B cell (primary cell): ENCODE results near the gene A1BG. TPM values are rescaled to one million over a fixed set of nuclear protein-coding genes. Genes with fewer than 3 reads are reported as not detected.

Experiments
- ATAC-seq: fragments of 200-7000 bp; cut with Tn5 transposase; one replicate; pipeline ENCODE4 v1.10.0; 2021; ENCODE audit warnings: low read depth, mild to moderate bottlenecking, moderate number of reproducible peaks, moderate library complexity
- CTCF ChIA-PET: fragments of 350-600 bp; sonication (Branson Sonifier 250); formaldehyde crosslinking; loops from one replicate; lab custom pipeline; 2021; ENCODE audit warnings: antibody characterized with exemption, inconsistent platforms; lab: Charles Lee
- POLR2A ChIA-PET: fragments of 350-600 bp; sonication (Branson Sonifier 250); formaldehyde crosslinking; loops from one replicate; lab custom pipeline; 2021; ENCODE audit warnings: antibody characterized with exemption; lab: Charles Lee
- DNase-seq: peaks from one replicate; pipeline ENCODE4 v3.0.0; 2013
- H2AFZ ChIP-seq: 2 replicates; pipeline ENCODE4 v1.6.1; 2012; ENCODE audit warnings: mild to moderate bottlenecking, low read depth, low read length; ENCODE audit not compliant: insufficient read depth, poor library complexity, severe bottlenecking
- H3K27ac ChIP-seq, 2 donors: 1 replicate in 1 of 2; 2 replicates in 1 of 2; pipeline ENCODE4 v1.5.1; 2012 to 2013; ENCODE audit warnings: low read length in 2 of 2, mild to moderate bottlenecking in 2 of 2, moderate library complexity in 1 of 2
- H3K27me3 ChIP-seq, 4 experiments: fragments of 200-600 bp in 1 of 4; sonication (generic) in 1 of 4; replicated peaks in 1 of 4; 1 replicate in 2 of 4; 2 replicates in 2 of 4; pipeline versions ENCODE4 v1.6.1 to v1.7.0; 2013 to 2016; ENCODE audit warnings: low read length in 3 of 4, mild to moderate bottlenecking in 2 of 4, mixed read lengths in 1 of 4, moderate library complexity in 1 of 4; ENCODE audit not compliant: insufficient read depth in 4 of 4, control insufficient read depth in 3 of 4; ENCODE audit errors: control extremely low read depth in 1 of 4
- H3K36me3 ChIP-seq, 2 experiments: replicated peaks in 1 of 2; 1 replicate in 1 of 2; 2 replicates in 1 of 2; pipeline versions ENCODE4 v1.6.1 to v1.7.1; 2013; ENCODE audit warnings: low read length in 1 of 2; ENCODE audit not compliant: insufficient read depth in 2 of 2, control insufficient read depth in 1 of 2; ENCODE audit errors: control extremely low read depth in 1 of 2, extremely low read depth in 1 of 2
- H3K4me1 ChIP-seq, 2 donors: fragments of 200-600 bp in 1 of 2; sonication (generic) in 1 of 2; 1 replicate in 1 of 2; 2 replicates in 1 of 2; pipeline versions ENCODE4 v1.5.1 to v1.6.1; 2013 to 2017; ENCODE audit warnings: low read length in 2 of 2; ENCODE audit not compliant: control insufficient read depth in 2 of 2, insufficient read depth in 2 of 2
- H3K4me2 ChIP-seq: replicated peaks from 2 replicates; pipeline ENCODE3; 2012; ENCODE audit warnings: mild to moderate bottlenecking, low read depth, low read length; ENCODE audit not compliant: poor library complexity, severe bottlenecking
- H3K4me3 ChIP-seq, 5 experiments: fragments of 200-600 bp in 1 of 5; sonication (generic) in 1 of 5; 1 replicate in 3 of 5; 2 replicates in 2 of 5; pipeline versions ENCODE4 v1.5.1 to v1.7.0; 2011 to 2016; ENCODE audit warnings: low read length in 4 of 5, mild to moderate bottlenecking in 4 of 5, low read depth in 2 of 5, control low read depth in 1 of 5, moderate library complexity in 1 of 5; ENCODE audit not compliant: insufficient read depth in 1 of 5; ENCODE audit errors: control extremely low read depth in 1 of 5, extremely low read depth in 1 of 5
- H3K79me2 ChIP-seq: fragments of 200-600 bp; sonication (generic); one replicate; pipeline ENCODE4 v1.6.0; 2016; ENCODE audit warnings: low read length; ENCODE audit not compliant: control insufficient read depth, insufficient read depth
- H3K9ac ChIP-seq: fragments of 200-600 bp; sonication (generic); 2 replicates; pipeline ENCODE4 v1.6.1; 2017; ENCODE audit warnings: mild to moderate bottlenecking, low read length, moderate library complexity
- H3K9me3 ChIP-seq, 3 donors: one replicate each; pipeline versions ENCODE4 v1.6.1 to v1.7.1; 2013; ENCODE audit warnings: low read length in 2 of 3; ENCODE audit not compliant: control insufficient read depth in 2 of 3, insufficient read depth in 1 of 3; ENCODE audit errors: control extremely low read depth in 1 of 3
- H4K20me1 ChIP-seq: 2 replicates; pipeline ENCODE4 v1.6.0; 2012; ENCODE audit warnings: mild to moderate bottlenecking, low read length; ENCODE audit not compliant: insufficient read depth, control insufficient read depth, poor library complexity, severe bottlenecking
- H3K27ac Mint-ChIP-seq: one replicate; pipeline ENCODE4 v1.8.0; 2021; ENCODE audit warnings: mixed read lengths
- H3K27me3 Mint-ChIP-seq: one replicate; pipeline ENCODE4 v1.8.0; 2021; ENCODE audit warnings: mixed read lengths
- H3K4me1 Mint-ChIP-seq: one replicate; pipeline ENCODE4 v1.8.0; 2021; ENCODE audit warnings: mixed read lengths
- H3K4me3 Mint-ChIP-seq: one replicate; pipeline ENCODE4 v1.8.0; 2021; ENCODE audit warnings: mixed read lengths
- H3K9me3 Mint-ChIP-seq: one replicate; pipeline ENCODE4 v1.8.0; 2022; ENCODE audit warnings: mixed read lengths; ENCODE audit not compliant: insufficient read depth
- CTCF ChIP-seq: fragments of 200-600 bp; IDR thresholded peaks from one replicate; pipeline ENCODE4 v1.8.0; 2022; ENCODE audit warnings: antibody characterized with exemption, mild to moderate bottlenecking
- EZH2 ChIP-seq: IDR thresholded peaks from 2 replicates; pipeline ENCODE4 v1.6.1; 2012; ENCODE audit warnings: borderline replicate concordance, low read depth, mild to moderate bottlenecking, moderate library complexity, low read length; ENCODE audit not compliant: insufficient read depth, poor library complexity, severe bottlenecking
- WGBS: methylation state at CpG from one replicate; pipeline ENCODE4 v1.1.5; 2013; ENCODE audit warnings: missing lambda C conversion rate; ENCODE audit not compliant: insufficient coverage; 5-methylcytosine and 5-hydroxymethylcytosine counted together
- intact Hi-C: fragments of 100-400 bp; cut with micrococcal nuclease; formaldehyde crosslinking; loops from one replicate; pipeline ENCODE4 v1.10.0; 2022
- polyA plus RNA-seq: library from polyadenylated mRNA; depleted of rRNA; stranded (reverse); fragments of >200 nt; gene quantifications from 2 replicates; pipeline ENCODE4 v1.2.3, GENCODE V29; 2012
- total RNA-seq, 2 donors: library from RNA; stranded (reverse); fragments of 120-200 nt in 1 of 2; gene quantifications; 1 replicate in 1 of 2; 2 replicates in 1 of 2; pipeline versions ENCODE4 v1.2.3 to v1.2.4, GENCODE V29; 2013 to 2022

Gene A1BG
- total and polyA plus RNA-seq, 2 donors (not counting 1 experiment from before 2014, with no cell fraction given): 18.4 to 52.6 TPM

GRCh38 chr19:58305932-58306323 is 47.4 kb downstream of the A1BG start:
- H3K4me1 ChIP-seq: peaks cover 15 to 18% of the 10 kb centered on the region in 2 donors
- 74% methylated on average over 11 of the region's 12 CpGs for WGBS
- H4K20me1 ChIP-seq: no peaks in the 10 kb centered on the region
- Mint-ChIP-seq H3K27me3 (no peaks in the 10 kb centered on the region), H3K27ac (peak overlapping the region; percentile 67), H3K9me3 (no peaks in the 10 kb centered on the region), H3K4me3 (peak overlapping the region; percentile 97), H3K4me1 (peaks cover 36% of the 10 kb centered on the region)
- intact Hi-C loops: loop anchor here (1.0 to 5.0 kb wide), 15 partner anchors 20 to 1634 kb away; partner anchors contain the start of genes RPS5, TRIM28, ZNF132 and ZNF274
- H3K4me3 ChIP-seq: peak overlapping the region; percentile 39 to 94 (median 88)
- H3K27me3 ChIP-seq: no peaks in the 10 kb centered on the region
- peak overlapping the region; percentile 85 to 93 for H3K27ac ChIP-seq
- H2AFZ ChIP-seq: peak overlapping the region; percentile 91
- peaks cover 47% of the 10 kb centered on the region for H3K79me2 ChIP-seq
- ChIA-PET POLR2A (interaction anchor here (1.7 to 3.3 kb wide), 2 partner anchors 21 to 57 kb away, joined by 6 to 12 read pairs; partner anchors contain the start of genes ZNF497 and ZSCAN22), CTCF (interaction anchor here (0.7 to 1.2 kb wide), 3 partner anchors 20 to 900 kb away, joined by 3 to 4 read pairs (median 3); partner anchors contain the start of gene ZBTB45)
- peak overlapping the region; percentile 84 for H3K9ac ChIP-seq
- TF ChIP-seq EZH2 (no peak), CTCF (no peak)
- peak; percentile 41 for DNase-seq
- peaks cover 0 to 33% of the 10 kb centered on the region in 2 experiments for H3K36me3 ChIP-seq
- no peak for ATAC-seq
- peak overlapping the region; percentile 79 for H3K4me2 ChIP-seq
- H3K9me3 ChIP-seq: peaks cover 0 to 6% (median 0%) of the 10 kb centered on the region in 3 donors
